22Rv1 (cell line): ENCODE measurements around the gene GUCY2C.

Experiments used
- ZFX ChIP-seq: fragments of 450-650 bp; IDR thresholded peaks from 2 replicates; pipeline ENCODE4 v1.6.1; 2017; ENCODE audit warnings: antibody characterized with exemption, borderline replicate concordance
- TF ChIP-seq, protein P1 (sequence below): fragments of 450-650 bp; IDR thresholded peaks from 2 replicates; pipeline ENCODE4 v1.5.1; 2017; ENCODE audit warnings: mild to moderate bottlenecking

DNA sequence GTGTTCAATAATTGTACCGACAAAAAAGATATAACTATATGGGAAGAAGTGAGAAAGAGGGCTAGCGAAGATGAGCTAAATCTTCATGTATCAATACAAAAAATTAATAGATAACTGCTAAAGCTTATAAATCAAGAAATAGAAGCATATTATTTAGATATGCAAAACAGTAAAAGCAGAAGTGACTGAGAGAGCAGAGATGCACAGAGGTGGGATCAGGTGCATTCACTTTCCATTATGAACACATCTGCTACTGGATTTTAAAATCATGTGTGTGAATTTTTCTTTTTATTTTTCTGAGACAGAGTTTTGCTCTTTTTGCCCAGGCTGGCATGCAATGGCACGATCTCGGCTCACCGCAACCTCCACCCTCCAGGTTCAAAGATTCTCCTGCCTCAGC lies 33.4 kb downstream of the GUCY2C start:
- TF ChIP-seq, protein P1, sequence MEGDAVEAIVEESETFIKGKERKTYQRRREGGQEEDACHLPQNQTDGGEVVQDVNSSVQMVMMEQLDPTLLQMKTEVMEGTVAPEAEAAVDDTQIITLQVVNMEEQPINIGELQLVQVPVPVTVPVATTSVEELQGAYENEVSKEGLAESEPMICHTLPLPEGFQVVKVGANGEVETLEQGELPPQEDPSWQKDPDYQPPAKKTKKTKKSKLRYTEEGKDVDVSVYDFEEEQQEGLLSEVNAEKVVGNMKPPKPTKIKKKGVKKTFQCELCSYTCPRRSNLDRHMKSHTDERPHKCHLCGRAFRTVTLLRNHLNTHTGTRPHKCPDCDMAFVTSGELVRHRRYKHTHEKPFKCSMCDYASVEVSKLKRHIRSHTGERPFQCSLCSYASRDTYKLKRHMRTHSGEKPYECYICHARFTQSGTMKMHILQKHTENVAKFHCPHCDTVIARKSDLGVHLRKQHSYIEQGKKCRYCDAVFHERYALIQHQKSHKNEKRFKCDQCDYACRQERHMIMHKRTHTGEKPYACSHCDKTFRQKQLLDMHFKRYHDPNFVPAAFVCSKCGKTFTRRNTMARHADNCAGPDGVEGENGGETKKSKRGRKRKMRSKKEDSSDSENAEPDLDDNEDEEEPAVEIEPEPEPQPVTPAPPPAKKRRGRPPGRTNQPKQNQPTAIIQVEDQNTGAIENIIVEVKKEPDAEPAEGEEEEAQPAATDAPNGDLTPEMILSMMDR, result no peak
- no peak for TF ChIP-seq ZFX
